ENCODE results near the gene FRMPD4. TPM values are rescaled to one million over a fixed set of nuclear protein-coding genes. Genes with fewer than 3 reads are reported as not detected.

The FRMPD4 gene
- total and polyA plus RNA-seq, 2 donors from 2014 or later: not detected

- Histone ChIP-seq H3K36me3 (ENCODE audit: control insufficient read depth in 2 of 3, insufficient read depth in 3 of 3, low read length in 3 of 3) (no peaks in the 10 kb centered on the region), H3K4me3 (ENCODE audit: low read length in 3 of 3) (no peak overlapping the region), H3K9me3 (ENCODE audit: control insufficient read depth in 2 of 3, insufficient read depth in 1 of 3, low read length in 3 of 3) (no peaks in the 10 kb centered on the region), H3K9ac (ENCODE audit: low read length in 3 of 3) (no peak overlapping the region), H3K27me3 (ENCODE audit: control insufficient read depth, insufficient read depth, low read length) (no peaks in the 10 kb centered on the region), H3K27ac (ENCODE audit: low read depth in 2 of 2, low read length in 2 of 2) (no peak overlapping the region), H3K4me1 (ENCODE audit: control insufficient read depth in 2 of 3, insufficient read depth in 2 of 3, low read depth in 1 of 3, low read length in 3 of 3) (no peaks in the 10 kb centered on the region)
- intact Hi-C loops (cut with DNase I): no loop called here
- TF ChIP-seq, protein P1, sequence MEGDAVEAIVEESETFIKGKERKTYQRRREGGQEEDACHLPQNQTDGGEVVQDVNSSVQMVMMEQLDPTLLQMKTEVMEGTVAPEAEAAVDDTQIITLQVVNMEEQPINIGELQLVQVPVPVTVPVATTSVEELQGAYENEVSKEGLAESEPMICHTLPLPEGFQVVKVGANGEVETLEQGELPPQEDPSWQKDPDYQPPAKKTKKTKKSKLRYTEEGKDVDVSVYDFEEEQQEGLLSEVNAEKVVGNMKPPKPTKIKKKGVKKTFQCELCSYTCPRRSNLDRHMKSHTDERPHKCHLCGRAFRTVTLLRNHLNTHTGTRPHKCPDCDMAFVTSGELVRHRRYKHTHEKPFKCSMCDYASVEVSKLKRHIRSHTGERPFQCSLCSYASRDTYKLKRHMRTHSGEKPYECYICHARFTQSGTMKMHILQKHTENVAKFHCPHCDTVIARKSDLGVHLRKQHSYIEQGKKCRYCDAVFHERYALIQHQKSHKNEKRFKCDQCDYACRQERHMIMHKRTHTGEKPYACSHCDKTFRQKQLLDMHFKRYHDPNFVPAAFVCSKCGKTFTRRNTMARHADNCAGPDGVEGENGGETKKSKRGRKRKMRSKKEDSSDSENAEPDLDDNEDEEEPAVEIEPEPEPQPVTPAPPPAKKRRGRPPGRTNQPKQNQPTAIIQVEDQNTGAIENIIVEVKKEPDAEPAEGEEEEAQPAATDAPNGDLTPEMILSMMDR (IDR thresholded peaks at IDR 0.05; ENCODE audit: borderline replicate concordance, extremely low read depth, insufficient read depth): no peak
- DNase-seq (no peak), FAIRE-seq (no peak)
These were observed 96.5 kb downstream of the FRMPD4 start for GRCh38 chrX:12234534-12235329.

DNA sequence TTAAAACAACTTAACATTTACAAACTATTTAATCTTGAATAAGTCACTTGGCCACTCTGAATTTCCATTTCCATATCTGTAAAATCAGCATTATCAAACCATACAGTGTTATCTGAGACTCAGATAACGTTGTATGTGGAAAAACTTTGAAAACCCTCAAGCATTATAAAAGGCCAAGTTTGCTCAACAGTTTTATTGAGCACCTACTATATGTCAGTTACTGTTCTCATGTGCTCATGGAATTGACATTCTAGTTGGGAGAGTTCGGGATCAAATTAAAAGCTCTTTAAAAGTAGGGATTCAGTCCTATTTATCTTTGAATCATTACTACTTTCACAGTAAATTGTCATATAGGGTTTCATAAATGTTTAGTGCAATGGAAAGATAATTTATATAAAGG, 97.9 kb downstream of the FRMPD4 start:
- H3K4me1 ChIP-seq (ENCODE audit: control insufficient read depth in 2 of 3, insufficient read depth in 2 of 3, low read depth in 1 of 3, low read length in 3 of 3): no peaks in the 10 kb centered on the region
- no peak overlapping the region for H3K9ac ChIP-seq (ENCODE audit: low read length in 3 of 3)
- H3K27ac ChIP-seq (ENCODE audit: low read depth in 2 of 2, low read length in 2 of 2): no peak overlapping the region
- TF ChIP-seq, protein P1 (IDR thresholded peaks at IDR 0.05; ENCODE audit: borderline replicate concordance, extremely low read depth, insufficient read depth): no peak
- FAIRE-seq: no peak
- DNase-seq: no peak
- H3K27me3 ChIP-seq (ENCODE audit: control insufficient read depth, insufficient read depth, low read length): no peaks in the 10 kb centered on the region
- intact Hi-C loops (cut with DNase I): no loop called here
- H3K4me3 ChIP-seq (ENCODE audit: low read length in 3 of 3): no peak overlapping the region
- no peaks in the 10 kb centered on the region for H3K9me3 ChIP-seq (ENCODE audit: control insufficient read depth in 2 of 3, insufficient read depth in 1 of 3, low read length in 3 of 3)
- no peaks in the 10 kb centered on the region for H3K36me3 ChIP-seq (ENCODE audit: control insufficient read depth in 2 of 3, insufficient read depth in 3 of 3, low read length in 3 of 3)

DNA sequence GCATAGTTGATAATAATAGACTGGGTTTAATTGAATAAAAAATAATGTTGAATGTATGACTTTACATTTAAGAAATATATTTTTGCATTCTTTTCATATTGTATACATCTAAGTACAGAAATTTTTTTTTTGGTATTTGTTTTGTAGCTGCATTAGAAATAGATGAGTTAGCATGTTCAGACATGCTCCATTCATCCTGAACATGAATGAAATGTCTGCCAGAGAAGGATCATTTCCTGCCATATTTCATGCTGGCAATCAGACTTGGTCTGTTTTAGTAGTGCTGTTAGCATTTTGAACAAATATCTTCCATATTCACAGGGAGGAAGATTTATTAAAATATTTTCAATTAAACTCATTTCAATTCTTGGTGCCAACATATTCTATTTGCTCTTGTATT, 98.9 kb downstream of the FRMPD4 start:
- Histone ChIP-seq H3K27ac (ENCODE audit: low read depth in 2 of 2, low read length in 2 of 2) (no peak overlapping the region), H3K27me3 (ENCODE audit: control insufficient read depth, insufficient read depth, low read length) (no peaks in the 10 kb centered on the region), H3K9me3 (ENCODE audit: control insufficient read depth in 2 of 3, insufficient read depth in 1 of 3, low read length in 3 of 3) (no peaks in the 10 kb centered on the region), H3K36me3 (ENCODE audit: control insufficient read depth in 2 of 3, insufficient read depth in 3 of 3, low read length in 3 of 3) (no peaks in the 10 kb centered on the region), H3K4me1 (ENCODE audit: control insufficient read depth in 2 of 3, insufficient read depth in 2 of 3, low read depth in 1 of 3, low read length in 3 of 3) (no peaks in the 10 kb centered on the region), H3K9ac (ENCODE audit: low read length in 3 of 3) (no peak overlapping the region), H3K4me3 (ENCODE audit: low read length in 3 of 3) (no peak overlapping the region)
- FAIRE-seq (peak; percentile 56), DNase-seq (no peak)
- intact Hi-C loops (cut with DNase I): no loop called here
- TF ChIP-seq, protein P1 (IDR thresholded peaks at IDR 0.05; ENCODE audit: borderline replicate concordance, extremely low read depth, insufficient read depth): no peak
